Kidney capillary endothelial cell (primary cell): Measurements from ENCODE around the gene C1orf74.

Experiments
- DNase-seq: peaks from one replicate; pipeline ENCODE4 v3.0.0-alpha.2; 2018; ENCODE audit warnings: low spot score

Gene C1orf74

DNA sequence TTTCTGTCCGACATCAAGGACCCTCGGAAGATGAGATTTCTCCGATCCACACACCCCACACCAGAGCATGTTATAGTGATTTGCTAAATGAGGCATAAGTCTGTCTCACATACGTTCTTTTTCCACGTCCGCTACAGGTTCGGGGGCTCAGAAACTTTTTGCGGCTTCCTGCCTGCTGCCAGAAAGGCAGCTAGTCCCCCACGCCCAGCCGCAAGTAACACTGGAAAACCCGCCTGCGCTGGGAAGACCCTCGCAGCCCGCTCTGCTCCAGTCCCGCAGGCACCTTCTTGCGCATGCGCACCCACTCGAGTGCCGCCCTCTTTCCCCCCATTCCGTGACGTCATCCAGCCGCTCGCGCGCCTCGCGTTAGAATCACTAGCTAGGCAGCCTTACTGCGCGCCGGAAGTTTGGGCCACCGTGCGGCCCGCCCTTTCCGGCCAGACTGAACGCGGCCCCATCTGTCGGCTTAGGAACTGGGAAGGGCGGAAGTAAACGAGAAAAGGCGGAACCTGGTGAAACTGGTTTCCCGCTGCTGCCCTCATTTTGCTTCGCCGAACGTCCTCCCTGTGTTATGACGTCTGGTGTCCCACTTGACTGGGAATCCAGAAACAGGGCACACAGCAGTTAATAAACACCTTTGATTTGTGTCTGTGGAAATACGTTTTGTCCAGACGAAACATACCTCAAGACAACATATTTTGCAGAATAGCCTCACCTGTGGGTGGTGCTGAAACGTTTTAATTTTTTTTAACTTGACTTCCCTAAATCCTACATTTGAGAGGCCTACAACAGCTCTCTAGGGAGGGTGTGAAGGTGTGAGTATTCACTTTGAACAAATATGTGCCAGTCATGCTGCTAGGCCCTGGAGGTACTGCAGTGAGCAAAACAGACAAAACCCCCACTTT lies at the start of gene C1orf74:
Gene C1orf74 (minus strand): TSS at position 295 of the 905 bp plus-strand sequence. CDS start 925 bp downstream, outside the sequence.
- peak; percentile 100 for DNase-seq

- peak; percentile 85 for DNase-seq
Measured at GRCh38 chr1:209831615-209832014, 47.3 kb upstream of the C1orf74 start.

DNA sequence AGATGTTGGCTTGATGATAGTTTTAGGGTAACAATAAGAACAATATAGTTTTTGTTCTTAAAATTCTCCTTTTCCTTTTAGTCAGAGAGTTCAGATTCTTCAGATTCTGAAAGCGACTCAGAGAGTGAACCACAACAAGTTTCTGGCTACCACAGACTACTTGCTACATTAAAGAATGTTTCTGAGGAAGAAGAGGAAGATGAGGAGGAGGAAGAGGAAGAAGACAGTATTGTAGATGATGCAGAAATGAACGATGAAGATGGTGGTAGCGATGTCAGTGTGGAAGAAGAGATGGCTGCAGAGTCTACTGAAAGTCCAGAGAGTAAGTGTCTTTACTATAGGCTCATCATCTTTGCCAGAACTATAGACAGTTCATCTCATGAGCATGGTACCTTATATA lies 46.4 kb upstream of the C1orf74 start:
- DNase-seq: no peak

GRCh38 chr1:209829716-209830115 lies 45.4 kb upstream of the C1orf74 start:
- DNase-seq: no peak

GRCh38 chr1:209827384-209828262 lies 43.3 kb upstream of the C1orf74 start, which contains the start of gene UTP25:
TSS of gene UTP25 (plus strand) at chr1:209827972. CDS start at chr1:209828064, 92 bp downstream.
- peak; percentile 95 for DNase-seq

- DNase-seq: no peak
Measured at GRCh38 chr1:209825591-209826434, 41.5 kb upstream of the C1orf74 start.

GRCh38 chr1:209823143-209824041 lies 39.0 kb upstream of the C1orf74 start:
- DNase-seq: peak; percentile 96

DNA sequence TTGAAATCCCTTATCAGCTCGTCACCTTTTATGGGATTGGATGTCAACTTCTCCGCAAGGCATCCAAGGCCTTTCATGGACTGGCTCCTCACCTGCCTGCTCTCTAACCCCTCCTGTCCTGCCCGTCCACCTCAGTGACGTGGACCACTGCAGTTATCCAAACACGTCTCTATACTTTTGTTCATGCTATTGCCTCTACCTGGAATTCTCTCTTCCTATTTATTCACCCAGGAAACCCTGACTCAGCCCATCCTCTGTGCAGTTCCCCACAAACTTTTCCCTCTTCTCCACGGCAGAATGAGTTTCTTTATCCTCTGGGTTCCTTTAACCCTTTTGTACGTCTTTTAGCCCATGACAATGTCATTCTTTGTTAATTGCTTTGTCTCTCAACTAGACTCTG lies 38.3 kb upstream of the C1orf74 start:
- no peak for DNase-seq

DNA sequence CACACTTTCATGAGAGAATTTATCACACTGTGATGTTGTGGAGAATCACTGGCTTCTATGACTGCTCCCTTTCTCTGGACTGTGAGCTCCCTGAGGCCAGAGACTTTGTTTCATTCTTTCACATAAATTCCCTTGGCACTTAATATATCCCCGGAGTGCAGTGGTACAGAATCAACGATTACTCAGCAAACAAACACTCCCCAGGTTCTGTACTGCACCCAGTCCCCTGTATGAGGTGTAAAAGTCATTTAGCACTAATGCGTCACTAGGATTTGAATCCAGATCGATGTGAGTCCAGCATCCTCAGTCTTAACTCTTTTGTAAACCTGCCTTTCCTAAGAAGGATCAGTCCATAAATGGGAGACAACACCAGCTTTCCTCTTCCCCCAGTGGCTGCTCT lies 36.6 kb upstream of the C1orf74 start:
- no peak for DNase-seq

DNA sequence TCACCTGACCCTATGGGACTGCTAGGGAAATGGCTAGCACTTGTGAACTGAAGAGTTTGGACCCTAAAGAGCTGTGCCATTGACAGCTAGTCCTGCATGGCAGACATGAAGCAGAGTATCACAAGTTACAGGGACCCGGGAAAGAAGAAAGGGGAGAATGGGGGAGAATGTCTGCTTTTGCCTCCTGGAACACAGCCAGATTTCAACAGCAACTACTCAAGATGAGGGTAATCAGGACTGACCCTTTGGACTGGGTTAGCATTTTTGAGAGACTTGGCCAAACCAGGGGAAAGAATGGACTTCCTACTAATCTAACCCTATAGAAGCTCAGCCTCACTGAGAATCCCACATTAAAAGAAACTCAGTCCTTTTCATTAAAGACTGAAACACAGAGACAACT lies 34.7 kb upstream of the C1orf74 start:
- DNase-seq: no peak

DNA sequence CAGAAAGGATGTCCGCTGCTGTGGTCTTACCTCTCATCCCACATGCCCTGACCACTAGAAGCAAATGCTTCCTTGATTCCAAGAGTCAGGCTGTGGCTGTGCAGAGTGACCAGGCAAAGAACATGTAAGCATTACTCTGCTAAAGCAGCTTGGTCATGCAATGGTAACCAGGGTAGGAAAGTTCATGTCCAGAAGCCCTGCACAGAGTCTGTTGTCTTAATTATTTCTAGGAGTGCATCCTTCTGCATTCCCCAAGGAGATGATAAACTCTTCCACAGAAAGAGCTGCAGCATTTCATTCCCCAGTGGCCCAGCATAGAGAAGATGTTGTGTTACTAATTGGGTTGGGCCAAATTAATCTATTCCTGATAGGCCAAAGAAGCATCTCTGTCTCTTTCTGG lies 33.3 kb upstream of the C1orf74 start:
- DNase-seq: no peak

DNA sequence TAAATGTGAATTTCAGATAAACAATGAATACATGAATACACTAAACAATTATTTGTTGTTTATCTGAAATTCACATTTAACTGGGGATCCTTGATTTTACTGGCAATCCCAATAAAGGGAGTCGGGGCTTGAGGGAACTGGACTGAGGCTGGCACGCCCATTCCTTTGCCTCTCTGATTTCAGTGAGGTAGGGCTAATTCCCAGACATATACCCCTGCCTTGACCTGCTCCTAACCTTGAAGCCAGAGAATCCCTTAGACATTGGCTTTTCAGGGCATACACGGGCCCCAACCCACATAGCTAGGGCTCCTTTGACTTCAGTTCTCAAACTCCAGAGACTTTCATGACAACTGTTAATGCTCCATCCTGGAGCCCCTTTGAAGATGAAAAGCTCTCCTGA lies 32.6 kb upstream of the C1orf74 start:
- DNase-seq: no peak

DNA sequence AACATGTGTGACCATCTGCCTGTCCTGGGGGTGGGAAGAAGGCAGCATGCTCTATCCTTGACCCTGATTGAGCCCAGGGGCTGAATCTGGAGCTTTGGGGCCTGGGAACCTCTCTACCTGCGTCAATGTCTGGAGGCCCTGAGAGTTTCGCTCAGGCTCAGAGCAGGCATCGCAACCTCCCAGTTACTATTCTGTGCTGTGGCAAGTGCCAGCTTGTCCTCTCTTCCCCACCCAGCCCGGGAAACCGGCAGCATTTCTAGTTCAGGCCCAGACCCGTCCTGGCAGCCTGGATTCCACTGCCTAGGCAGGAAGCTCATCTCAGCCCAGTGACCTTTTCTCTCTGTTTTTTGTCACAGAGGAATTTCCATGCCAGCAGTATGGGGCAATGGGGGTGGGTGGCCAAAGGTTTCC lies 31.6 kb upstream of the C1orf74 start:
- no peak for DNase-seq

GRCh38 chr1:209815490-209815889 lies 31.1 kb upstream of the C1orf74 start:
- no peak for DNase-seq

- no peak for DNase-seq
Measured at GRCh38 chr1:209813902-209814301, 29.5 kb upstream of the C1orf74 start.

DNA sequence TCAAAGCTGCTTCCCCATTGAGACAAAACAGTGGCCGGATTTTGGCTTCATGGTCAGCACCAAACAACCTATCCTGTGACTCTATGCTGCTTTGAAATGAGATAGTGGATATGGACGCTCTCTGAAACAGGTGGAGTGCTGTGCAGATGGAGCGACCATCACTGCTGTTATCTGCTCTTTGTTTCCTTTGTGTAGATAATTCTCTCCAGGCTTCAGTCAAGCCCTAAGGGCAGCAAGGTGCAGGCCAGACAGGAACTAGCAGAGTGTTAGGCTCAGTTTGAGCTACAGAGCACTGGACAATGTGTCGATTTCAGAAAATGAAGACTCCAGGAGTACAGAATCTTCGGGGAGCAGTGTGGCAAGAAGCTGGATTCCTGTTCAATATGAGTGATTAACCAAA lies 26.4 kb upstream of the C1orf74 start:
- no peak for DNase-seq

GRCh38 chr1:209809611-209810010 lies 25.3 kb upstream of the C1orf74 start:
- no peak for DNase-seq

GRCh38 chr1:209808059-209808581 lies 23.8 kb upstream of the C1orf74 start:
- DNase-seq: peak; percentile 97

- no peak for DNase-seq
Measured at GRCh38 chr1:209807509-209807908, 23.1 kb upstream of the C1orf74 start.
